ENCODE data around the gene LGR5. TPM values are rescaled to one million over a fixed set of nuclear protein-coding genes. Genes with fewer than 3 reads are reported as not detected.
A peak's percentile ranks its signal among the peaks of the same experiment; 100 is the strongest.

LGR5 gene
- total RNA-seq, 2 donors from 2014 or later, result 0.64 to 0.91 TPM

- Histone ChIP-seq H3K36me3 (no peaks in the 10 kb centered on the region), H3K4me1 (replicated peaks) (no peaks in the 10 kb centered on the region), H3K27me3 (replicated peaks; ENCODE audit: insufficient read depth) (no peaks in the 10 kb centered on the region), H3K4me3 (no peak overlapping the region), H3K9me3 (no peaks in the 10 kb centered on the region), H3K27ac (no peak overlapping the region)
- DNase-seq (ENCODE audit: low spot score), result no peak
- 49% methylated on average over 3 of the region's 3 CpGs for WGBS
- intact Hi-C loops (cut with DNase I), result no loop called here
- no peak for TF ChIP-seq CTCF (IDR thresholded peaks at IDR 0.05)
- no peak for TF ChIP-seq POLR2A (IDR thresholded peaks at IDR 0.05)
- TF ChIP-seq POLR2AphosphoS5 (IDR thresholded peaks at IDR 0.05), result no peak
Observed at GRCh38 chr12:71592841-71593240, 153.2 kb downstream of the LGR5 start.

DNA sequence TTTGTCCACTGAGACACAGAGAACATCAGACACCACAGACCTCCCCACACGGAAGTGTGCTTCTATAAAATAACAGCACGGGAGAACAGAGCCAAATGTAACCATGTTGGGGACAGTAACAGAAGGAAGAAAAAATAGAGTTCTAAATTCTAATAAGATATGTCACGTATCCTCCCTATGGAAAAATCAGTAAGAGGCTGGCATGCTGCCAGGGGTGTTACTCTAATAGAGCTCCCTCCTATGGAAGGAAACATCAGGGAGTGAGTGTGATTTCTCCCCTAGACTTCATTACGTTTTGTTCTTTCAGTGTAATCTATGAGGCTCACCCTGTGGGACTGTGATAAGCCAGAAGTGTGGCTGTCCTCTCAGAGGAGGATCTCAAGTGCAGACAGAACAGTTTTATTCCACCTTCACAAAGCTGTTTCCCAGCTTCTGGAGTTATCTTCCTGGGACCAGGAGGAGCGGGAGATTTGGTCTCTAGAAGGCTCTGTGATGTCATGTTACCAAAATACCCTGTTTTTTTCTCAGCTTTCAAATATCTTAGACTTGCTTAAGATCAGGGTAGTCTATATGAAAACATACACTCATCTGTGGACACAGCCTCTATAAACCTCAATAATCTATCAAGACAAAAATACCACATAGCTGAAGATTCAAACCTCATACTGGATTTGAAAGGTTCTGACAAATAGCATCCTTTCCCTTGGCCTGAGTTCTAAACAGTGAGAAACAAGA is 154.8 kb downstream of the LGR5 start:
- WGBS, result 42% methylated on average over 5 of the region's 5 CpGs
- no peaks in the 10 kb centered on the region for H3K4me1 ChIP-seq (replicated peaks)
- H3K27ac ChIP-seq, result no peak overlapping the region
- intact Hi-C loops (cut with DNase I), result no loop called here
- TF ChIP-seq CTCF (IDR thresholded peaks at IDR 0.05) (no peak), POLR2AphosphoS5 (IDR thresholded peaks at IDR 0.05) (no peak), POLR2A (IDR thresholded peaks at IDR 0.05) (no peak)
- no peaks in the 10 kb centered on the region for H3K27me3 ChIP-seq (replicated peaks; ENCODE audit: insufficient read depth)
- H3K9me3 ChIP-seq, result no peaks in the 10 kb centered on the region
- no peak overlapping the region for H3K4me3 ChIP-seq
- no peaks in the 10 kb centered on the region for H3K36me3 ChIP-seq
- peak; percentile 9 for DNase-seq (ENCODE audit: low spot score)

GRCh38 chr12:71599210-71599609 is 159.6 kb downstream of the LGR5 start:
- Histone ChIP-seq H3K4me1 (replicated peaks) (no peaks in the 10 kb centered on the region), H3K4me3 (no peak overlapping the region), H3K27ac (no peak overlapping the region), H3K36me3 (no peaks in the 10 kb centered on the region), H3K9me3 (no peaks in the 10 kb centered on the region), H3K27me3 (replicated peaks; ENCODE audit: insufficient read depth) (no peaks in the 10 kb centered on the region)
- intact Hi-C loops (cut with DNase I), result no loop called here
- no peak for TF ChIP-seq POLR2AphosphoS5 (IDR thresholded peaks at IDR 0.05)
- TF ChIP-seq POLR2A (IDR thresholded peaks at IDR 0.05), result no peak
- no peak for TF ChIP-seq CTCF (IDR thresholded peaks at IDR 0.05)
- DNase-seq (ENCODE audit: low spot score), result no peak

DNA sequence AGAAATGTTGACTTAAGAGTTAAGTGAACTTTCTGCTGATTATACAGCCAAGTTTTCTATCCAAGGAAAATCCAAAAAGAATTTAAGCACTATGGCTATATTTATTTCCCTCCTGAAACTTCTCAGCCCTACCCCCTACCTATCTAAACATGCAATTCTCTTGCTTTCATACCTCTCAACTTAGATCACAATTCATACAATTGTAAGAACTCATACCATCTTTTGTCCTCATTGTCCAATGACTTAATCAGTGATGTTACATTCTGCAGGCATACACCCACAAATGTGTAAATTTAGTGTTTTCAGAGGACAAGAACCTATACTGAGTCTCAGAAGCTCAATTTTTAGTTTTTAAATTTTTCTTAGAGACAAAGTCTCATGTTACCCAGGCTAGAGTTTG is 161.9 kb downstream of the LGR5 start:
- H3K4me3 ChIP-seq, result no peak overlapping the region
- no peaks in the 10 kb centered on the region for H3K36me3 ChIP-seq
- DNase-seq (ENCODE audit: low spot score), result no peak
- no peaks in the 10 kb centered on the region for H3K27me3 ChIP-seq (replicated peaks; ENCODE audit: insufficient read depth)
- no peak overlapping the region for H3K27ac ChIP-seq
- no peaks in the 10 kb centered on the region for H3K4me1 ChIP-seq (replicated peaks)
- intact Hi-C loops (cut with DNase I), result no loop called here
- no peaks in the 10 kb centered on the region for H3K9me3 ChIP-seq
- TF ChIP-seq CTCF (IDR thresholded peaks at IDR 0.05) (no peak), POLR2AphosphoS5 (IDR thresholded peaks at IDR 0.05) (no peak), POLR2A (IDR thresholded peaks at IDR 0.05) (no peak)
